ENCODE data around the gene RFTN1.

GRCh38 chr3:16331319-16331883, 182.1 kb downstream of the RFTN1 start:
- TF ChIP-seq CREB5 (CRISPR knock-in tag; IDR thresholded peaks at IDR 0.05; ENCODE audit: low read depth) (no peak), ESRRG (CRISPR knock-in tag; IDR thresholded peaks at IDR 0.05) (no peak), POU6F1 (CRISPR knock-in tag; IDR thresholded peaks at IDR 0.05; ENCODE audit: borderline replicate concordance, low read depth) (no peak), SNAI2 (CRISPR knock-in tag; IDR thresholded peaks at IDR 0.05) (no peak), ZFP3 (CRISPR knock-in tag; IDR thresholded peaks at IDR 0.05) (no peak), ARNTL (CRISPR knock-in tag; IDR thresholded peaks at IDR 0.05; ENCODE audit: borderline replicate concordance, low read depth) (no peak), ISL1 (CRISPR knock-in tag; IDR thresholded peaks at IDR 0.05) (no peak), ZNF70 (CRISPR knock-in tag; IDR thresholded peaks at IDR 0.05) (no peak), PPARA (CRISPR knock-in tag; IDR thresholded peaks at IDR 0.05; ENCODE audit: borderline replicate concordance) (no peak), ZNF8 (CRISPR knock-in tag; IDR thresholded peaks at IDR 0.05) (no peak), ZC3H10 (CRISPR knock-in tag; IDR thresholded peaks at IDR 0.05) (no peak), PATZ1 (CRISPR knock-in tag; IDR thresholded peaks at IDR 0.05; ENCODE audit: borderline replicate concordance) (no peak), ZNF565 (CRISPR knock-in tag; conservative IDR thresholded peaks at IDR 0.05; ENCODE audit: low read depth) (no peak)
